Measurements from ENCODE around the gene KRTAP10-9.

- TF ChIP-seq CTCF (IDR thresholded peaks at IDR 0.05) = no peak
- no peak for TF ChIP-seq EP300 (IDR thresholded peaks at IDR 0.05)
- no peak for TF ChIP-seq POLR2A (IDR thresholded peaks at IDR 0.05; ENCODE audit: low read depth)
Observed at GRCh38 chr21:44643741-44644310, 16.9 kb downstream of the KRTAP10-9 start.
